Raji (cell line): Measurements from ENCODE around the gene DIP2A.

Experiments
- POLR2A ChIP-seq: IDR thresholded peaks from 2 replicates; pipeline ENCODE4 v1.6.1; 2011; ENCODE audit warnings: low read depth, low read length, control low read depth; ENCODE audit not compliant: insufficient read depth

DIP2A gene

DNA sequence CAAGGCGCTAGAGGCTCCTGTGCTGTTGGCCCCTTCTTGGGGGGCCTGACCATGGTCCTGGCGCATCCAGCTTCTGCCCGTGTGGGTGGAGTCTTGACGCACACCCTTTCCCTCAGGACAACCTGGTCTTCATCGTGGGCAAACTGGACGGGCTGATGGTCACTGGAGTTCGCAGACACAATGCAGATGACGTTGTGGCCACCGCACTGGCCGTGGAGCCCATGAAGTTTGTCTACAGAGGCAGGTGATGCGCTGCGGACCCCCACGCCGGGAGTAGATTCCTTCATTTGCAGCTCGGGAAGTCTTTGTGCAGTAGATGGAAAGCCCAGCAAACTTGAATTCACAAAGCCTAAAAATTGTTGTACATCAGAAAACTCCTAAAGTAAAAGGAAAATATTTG lies 88.1 kb downstream of the DIP2A start:
- no peak for TF ChIP-seq POLR2A

DNA sequence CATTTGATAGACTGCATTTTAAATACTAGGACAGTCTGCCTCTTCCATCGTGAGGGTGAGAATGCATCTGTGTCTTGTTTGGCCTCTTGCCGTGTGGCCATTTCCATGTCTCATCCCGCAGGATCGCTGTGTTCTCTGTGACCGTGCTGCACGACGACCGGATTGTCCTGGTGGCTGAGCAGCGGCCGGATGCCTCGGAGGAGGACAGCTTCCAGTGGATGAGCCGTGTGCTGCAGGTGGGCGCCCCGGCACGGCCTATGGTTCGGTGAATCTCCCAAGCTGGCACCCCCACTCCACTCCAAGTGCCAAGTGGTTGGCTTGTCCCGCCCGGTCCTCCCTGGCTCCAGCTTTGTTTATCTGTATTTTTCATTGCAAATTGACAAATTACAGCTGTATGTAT lies 91.0 kb downstream of the DIP2A start:
- TF ChIP-seq POLR2A = no peak

DNA sequence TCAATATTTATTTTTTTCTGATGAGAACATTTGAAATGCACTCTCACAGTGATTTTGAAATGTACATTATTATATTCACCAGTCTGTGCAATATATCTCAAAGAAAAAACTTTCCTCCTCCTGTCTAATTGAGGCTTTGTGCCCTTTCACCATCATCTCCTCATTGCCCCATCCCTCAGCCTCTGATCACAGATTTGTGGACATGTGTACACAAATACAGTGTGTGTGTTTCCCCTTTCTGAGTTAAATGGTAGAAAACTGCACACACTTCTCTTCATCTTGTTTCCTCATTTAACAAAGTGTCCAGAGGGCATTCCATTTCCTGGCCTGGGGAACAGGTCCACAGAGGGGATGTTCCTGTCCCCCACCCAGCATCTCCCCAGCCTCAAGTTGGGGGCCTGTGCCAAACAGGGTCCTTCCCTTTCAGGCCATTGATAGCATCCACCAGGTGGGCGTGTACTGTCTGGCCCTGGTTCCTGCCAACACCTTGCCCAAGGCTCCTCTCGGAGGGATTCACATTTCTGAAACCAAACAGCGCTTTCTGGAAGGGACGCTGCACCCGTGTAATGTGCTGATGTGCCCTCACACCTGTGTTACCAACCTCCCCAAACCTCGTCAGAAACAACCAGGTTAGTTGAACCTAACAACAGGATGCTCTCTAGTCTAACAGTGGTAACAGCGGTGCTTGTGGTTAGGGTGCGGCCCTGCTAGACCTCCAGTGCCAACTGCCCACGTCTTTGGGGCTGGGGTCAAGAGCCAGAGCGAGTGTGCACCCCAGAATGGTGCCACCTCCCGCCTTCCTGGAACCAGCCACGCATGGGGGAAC lies 91.6 kb downstream of the DIP2A start:
- no peak for TF ChIP-seq POLR2A

DNA sequence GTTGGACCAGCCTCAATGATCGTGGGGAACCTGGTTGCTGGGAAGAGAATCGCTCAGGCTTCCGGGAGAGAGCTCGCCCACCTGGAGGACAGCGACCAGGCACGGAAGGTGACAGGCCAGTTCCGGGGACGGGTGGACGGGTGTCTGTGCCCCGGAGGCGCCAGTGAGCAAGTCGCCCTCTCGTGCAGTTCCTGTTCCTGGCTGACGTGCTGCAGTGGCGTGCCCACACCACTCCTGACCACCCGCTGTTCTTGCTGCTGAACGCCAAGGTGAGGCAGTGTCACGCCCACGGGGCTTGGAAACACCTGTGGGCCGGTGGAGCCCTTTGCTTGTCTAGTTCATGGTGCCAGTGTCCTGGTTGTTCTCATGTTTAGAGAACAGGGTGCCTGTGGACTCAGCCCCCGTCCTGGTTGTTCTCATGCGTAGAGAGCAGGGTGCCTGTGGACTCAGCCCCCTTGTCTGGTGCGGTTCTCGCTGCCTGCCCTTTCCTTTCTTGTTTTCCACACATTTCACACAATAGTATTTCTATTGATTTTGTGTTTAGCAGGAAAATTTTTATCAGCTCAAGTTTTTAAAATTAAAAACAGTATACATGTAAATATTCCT lies 93.0 kb downstream of the DIP2A start:
- TF ChIP-seq POLR2A = no peak

DNA sequence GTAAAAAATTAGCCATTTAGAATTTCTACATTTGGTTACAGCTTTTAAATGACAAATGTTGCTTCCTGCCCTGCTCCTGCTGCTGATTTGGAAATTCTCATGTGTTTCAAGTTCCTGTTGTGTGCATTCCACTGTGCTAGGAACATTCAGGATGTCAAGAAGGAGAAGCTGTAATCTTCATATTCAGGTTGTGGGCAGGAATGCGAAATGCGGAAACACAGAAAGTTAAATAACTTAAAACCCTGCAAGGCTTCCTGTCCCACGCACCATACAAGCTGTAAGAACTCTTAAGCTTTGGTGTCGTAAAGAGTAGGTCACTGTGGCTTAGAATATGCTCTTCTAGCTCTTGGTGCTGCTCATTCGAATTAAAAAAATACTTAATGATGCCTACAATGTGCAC lies 93.6 kb downstream of the DIP2A start:
- TF ChIP-seq POLR2A = no peak

DNA sequence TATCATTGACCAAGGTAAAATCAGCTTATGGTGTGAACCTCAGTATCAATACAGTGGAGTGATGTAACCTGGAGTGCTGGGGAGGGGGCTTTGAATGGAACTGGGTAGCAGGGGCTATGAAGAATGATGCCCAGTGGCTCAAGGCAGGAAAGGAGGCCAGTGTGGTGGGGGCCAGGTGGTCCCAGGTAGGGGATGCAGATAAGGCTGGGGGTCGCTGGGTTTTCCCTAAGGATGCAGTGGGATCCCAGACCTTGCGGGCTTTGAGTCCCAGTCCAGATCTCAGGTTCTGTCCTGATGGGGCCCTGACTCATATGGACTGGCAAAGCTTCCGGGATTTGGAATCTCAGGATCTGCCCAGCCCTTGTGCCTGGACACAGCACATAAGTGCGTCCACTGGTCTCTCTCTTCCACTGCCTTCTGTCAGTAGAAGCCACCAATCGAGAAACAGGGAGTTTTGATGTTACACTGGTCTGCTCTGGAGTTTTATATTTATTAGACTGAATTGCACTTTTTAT lies 94.2 kb downstream of the DIP2A start:
- no peak for TF ChIP-seq POLR2A

DNA sequence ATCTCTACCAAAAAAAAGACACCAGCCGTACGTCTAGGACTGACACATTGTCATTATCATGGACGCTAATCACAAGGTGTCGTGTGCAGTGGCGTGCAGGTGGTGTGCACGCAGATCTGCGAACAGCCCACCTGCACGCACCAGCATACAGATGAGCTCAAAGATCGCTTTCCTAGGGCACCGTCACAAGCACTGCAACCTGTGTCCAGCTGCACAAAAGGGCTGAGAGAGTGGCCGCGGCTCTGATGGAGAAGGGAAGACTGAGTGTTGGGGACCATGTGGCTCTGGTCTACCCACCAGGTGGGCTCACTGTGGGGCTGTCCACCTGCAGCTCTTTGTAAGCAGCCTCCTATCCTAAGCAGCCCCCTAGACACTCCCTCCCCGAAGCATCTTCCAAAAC lies 95.3 kb downstream of the DIP2A start:
- TF ChIP-seq POLR2A = no peak

DNA sequence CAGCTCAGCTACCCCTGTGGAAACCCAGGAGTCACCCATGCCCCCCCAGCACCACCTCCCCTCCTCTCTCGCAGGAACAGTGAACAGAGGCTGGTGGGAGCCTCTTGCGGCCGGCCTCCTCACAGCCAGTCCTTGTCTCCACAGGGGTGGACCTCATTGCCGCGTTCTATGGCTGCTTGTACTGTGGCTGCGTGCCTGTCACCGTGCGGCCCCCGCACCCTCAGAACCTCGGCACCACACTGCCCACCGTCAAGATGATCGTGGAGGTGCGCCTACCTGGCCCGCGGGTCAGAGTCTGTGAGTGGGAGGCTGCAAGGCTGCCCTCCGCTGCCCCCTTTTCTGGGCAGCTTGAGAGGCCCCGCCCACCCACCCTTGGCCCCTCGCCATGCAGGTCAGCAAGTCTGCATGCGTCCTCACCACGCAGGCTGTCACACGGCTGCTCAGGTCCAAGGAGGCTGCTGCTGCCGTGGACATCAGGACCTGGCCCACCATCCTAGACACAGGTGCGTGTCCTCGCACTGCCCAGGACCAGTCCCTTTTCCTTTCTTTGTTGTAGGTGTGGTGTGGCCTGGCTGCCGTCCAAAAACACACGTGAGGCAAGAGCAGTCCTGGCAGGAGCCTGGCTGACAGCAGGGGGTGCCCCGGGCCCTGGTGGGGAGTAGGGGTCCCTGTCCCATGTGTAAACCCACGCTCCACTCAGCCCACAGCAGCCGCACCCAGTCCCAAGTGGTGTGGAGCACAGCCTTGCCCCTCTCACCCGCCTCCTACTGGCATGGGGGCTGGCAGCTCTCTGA lies 95.9 kb downstream of the DIP2A start:
- TF ChIP-seq POLR2A = no peak

DNA sequence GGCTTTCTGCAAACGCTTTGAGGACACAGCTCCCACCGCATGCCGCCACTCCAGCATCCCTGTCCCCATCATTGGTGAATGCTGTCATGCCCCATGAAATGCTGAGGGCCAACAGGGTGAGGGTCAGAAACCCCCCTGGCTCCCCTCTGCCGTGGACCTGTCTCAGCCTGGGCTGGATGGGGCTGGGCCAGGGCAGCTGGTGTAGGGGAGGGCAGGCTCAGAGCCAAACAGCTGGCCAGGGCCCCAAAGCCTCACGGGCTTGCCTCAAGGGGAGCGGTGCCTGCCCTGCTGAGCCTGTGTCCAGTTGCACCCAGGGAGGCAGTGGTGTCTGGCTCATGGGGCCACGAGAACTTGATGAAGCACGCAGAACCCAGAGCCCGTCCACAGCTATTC lies 96.5 kb downstream of the DIP2A start:
- no peak for TF ChIP-seq POLR2A

DNA sequence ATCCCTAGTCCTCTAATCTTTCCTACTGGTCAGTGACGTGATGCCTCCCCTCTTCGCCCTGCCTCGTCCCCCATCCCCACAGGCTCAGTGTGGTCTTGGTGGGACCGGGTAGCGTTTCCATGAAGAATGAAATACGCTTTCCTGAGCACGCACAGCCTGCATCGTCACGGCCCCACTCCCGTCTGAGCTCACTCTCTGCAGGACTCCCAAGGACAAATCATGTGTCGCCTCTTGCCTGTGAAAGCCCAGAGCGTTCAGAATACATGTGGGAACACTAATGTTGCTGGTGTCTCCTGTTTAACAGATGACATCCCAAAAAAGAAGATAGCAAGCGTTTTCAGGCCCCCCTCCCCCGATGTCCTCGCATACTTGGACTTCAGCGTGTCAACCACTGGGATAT lies 97.0 kb downstream of the DIP2A start:
- TF ChIP-seq POLR2A = no peak

DNA sequence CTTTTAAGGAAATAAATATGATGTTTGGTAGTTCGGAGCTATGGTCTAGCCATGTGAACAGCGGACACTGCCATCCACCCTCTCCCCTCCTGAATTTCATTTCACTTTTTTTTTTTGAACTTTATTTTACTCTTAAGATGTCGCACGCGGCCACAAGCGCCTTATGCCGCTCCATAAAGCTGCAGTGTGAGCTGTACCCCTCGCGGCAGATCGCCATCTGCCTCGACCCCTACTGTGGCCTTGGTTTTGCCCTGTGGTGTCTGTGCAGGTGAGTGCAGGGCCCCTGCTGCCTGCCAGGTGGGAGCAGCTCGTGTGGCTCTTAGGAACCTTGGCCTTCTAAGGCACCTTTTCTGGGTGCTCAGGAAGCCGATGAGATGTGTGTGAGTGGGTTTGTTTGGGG lies 98.1 kb downstream of the DIP2A start:
- no peak for TF ChIP-seq POLR2A

DNA sequence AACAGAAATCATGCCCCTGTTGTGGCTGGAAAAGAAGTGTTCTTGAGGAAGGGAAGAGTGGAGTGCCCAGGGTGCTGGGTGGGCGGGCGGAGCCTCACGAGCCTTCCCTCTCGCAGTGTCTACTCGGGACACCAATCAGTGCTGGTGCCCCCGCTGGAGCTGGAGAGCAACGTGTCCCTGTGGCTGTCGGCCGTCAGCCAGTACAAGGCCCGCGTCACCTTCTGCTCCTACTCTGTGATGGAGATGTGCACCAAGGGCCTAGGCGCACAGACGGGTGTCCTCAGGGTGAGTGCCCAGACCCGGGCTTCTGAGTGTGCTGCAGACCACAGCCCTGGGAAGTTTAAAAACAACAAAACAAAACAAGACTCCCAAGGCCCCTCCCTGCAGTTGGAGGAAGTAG lies 98.8 kb downstream of the DIP2A start:
- no peak for TF ChIP-seq POLR2A

DNA sequence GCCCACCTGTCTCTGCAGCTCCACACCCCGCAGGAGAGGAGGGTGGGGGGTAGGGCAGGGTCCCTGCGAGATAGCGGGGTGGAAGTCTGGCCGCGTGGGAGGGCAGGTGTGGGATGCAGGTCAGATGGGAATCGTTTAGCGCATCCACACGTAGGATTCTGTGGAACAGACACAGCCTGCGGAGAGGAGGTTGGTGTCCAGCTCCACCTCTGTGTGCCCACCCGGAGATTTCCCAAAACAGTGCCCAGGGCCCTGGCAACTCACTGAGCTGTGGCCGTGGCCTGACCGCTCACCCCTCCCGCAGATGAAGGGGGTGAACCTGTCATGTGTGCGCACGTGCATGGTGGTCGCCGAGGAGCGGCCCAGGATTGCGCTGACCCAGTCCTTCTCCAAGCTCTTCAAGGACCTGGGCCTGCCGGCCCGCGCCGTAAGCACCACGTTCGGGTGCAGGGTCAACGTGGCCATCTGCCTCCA lies 99.3 kb downstream of the DIP2A start:
- TF ChIP-seq POLR2A = no peak

DNA sequence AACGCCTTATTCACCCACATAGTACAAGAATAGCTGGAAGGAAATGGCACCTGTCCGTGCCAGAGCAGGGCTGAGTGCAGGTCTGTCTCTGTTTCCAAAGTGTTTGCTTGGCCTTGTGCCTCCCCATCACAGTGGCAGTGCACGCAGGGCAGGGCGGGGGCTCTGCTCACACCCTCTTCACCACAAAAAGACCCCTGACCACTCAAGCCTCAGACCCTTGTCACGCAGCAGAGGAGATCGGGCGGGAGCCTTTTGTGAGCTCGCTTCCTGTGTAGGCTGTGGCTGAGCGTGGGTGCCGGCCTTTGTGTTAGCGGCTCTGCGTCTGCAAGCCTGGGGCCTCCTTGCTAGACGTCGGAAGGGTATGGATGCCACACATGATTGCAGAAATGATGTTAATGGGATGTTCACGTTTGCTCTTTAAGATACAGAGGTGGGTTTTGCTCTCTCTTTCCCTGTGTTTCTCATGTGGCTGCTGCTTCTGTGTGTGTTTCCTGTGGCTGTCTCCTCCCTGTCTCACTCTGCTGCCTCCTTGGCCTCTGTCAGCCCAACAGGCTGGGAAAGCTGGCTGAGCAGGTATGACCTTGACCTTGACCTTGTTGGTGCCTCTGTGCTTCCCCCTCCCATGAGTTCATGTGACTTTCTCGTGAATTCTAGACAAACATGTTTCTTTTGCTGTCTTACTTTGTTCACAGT lies 100.7 kb downstream of the DIP2A start:
- TF ChIP-seq POLR2A = no peak
